ENCODE data around the gene PTPRT. TPM values are rescaled to one million over a fixed set of nuclear protein-coding genes. Genes with fewer than 3 reads are reported as not detected.
"Not testable (repeated sequence)": the region's sequence is repeated elsewhere in the genome, so short reads cannot be mapped to it uniquely, and the experiment has no call there.

Gene PTPRT
- total RNA-seq, 4 donors from 2014 or later, result 0.04 TPM; not detected in 3

DNA sequence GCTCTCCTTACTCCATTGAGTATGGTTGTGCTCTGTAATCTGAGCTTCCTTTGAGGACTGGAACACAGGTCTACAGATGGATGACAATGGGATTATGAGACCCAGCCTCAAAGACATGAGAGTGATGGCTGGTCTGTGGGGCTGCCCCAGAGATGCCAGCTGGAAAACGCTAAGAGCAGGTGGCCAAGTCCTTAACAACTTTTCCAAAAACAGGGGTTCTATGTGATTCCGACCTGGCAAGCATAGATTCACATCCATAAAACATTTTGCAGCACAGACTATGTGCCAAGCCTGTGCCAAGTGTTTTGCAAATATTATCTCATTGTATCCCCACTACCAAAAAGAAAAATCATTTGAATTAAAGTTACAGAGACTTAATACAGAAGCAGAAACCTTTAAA, 270.4 kb downstream of the PTPRT start:
- H3K4me1 ChIP-seq, result no peaks in the 10 kb centered on the region
- H3K36me3 ChIP-seq, result no peaks in the 10 kb centered on the region
- no peak for TF ChIP-seq POLR2AphosphoS5 (IDR thresholded peaks at IDR 0.05)
- TF ChIP-seq POLR2A (IDR thresholded peaks at IDR 0.05), result no peak
- no peaks in the 10 kb centered on the region for H3K27me3 ChIP-seq
- no peak overlapping the region for H3K4me3 ChIP-seq
- no peak for ATAC-seq
- WGBS, 2 donors (ENCODE audit: low coverage in 1 of 2), result 60% methylated on average over 1 of the region's 2 CpGs; no CpG with 5 or more reads in 1 of the 2 donors
- H3K27ac ChIP-seq, result no peak overlapping the region
- peaks cover 0 to 5% (median 0%) of the 10 kb centered on the region in 3 donors for H3K9me3 ChIP-seq

DNA sequence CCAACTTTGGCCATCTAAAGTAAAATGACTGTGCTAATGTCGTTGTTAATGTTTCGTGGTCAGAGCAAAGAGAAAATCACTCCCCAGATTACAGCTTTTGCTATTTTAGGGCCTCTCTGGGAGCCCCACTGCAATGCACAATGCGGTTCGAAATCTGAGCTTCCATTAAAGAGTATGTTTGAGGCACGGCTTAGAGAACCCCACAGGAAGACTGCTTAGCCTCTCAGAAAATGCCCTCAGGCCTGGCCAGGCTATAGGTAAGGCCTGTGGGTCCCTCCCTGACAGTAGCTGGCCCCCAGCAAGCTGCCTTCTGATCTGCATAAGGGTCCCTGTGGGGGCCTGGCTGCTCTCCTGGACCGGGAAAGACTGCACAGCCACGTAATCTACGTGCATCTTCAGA, 274.6 kb downstream of the PTPRT start:
- Histone ChIP-seq H3K27me3 (no peaks in the 10 kb centered on the region), H3K4me1 (no peaks in the 10 kb centered on the region), H3K27ac (no peak overlapping the region), H3K9me3 (peaks cover 0 to 5% (median 0%) of the 10 kb centered on the region in 3 donors), H3K4me3 (no peak overlapping the region), H3K36me3 (no peaks in the 10 kb centered on the region)
- ATAC-seq, result no peak
- no peak for TF ChIP-seq POLR2AphosphoS5 (IDR thresholded peaks at IDR 0.05)
- TF ChIP-seq POLR2A (IDR thresholded peaks at IDR 0.05), result no peak
- TF ChIP-seq, protein P1, sequence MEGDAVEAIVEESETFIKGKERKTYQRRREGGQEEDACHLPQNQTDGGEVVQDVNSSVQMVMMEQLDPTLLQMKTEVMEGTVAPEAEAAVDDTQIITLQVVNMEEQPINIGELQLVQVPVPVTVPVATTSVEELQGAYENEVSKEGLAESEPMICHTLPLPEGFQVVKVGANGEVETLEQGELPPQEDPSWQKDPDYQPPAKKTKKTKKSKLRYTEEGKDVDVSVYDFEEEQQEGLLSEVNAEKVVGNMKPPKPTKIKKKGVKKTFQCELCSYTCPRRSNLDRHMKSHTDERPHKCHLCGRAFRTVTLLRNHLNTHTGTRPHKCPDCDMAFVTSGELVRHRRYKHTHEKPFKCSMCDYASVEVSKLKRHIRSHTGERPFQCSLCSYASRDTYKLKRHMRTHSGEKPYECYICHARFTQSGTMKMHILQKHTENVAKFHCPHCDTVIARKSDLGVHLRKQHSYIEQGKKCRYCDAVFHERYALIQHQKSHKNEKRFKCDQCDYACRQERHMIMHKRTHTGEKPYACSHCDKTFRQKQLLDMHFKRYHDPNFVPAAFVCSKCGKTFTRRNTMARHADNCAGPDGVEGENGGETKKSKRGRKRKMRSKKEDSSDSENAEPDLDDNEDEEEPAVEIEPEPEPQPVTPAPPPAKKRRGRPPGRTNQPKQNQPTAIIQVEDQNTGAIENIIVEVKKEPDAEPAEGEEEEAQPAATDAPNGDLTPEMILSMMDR (IDR thresholded peaks at IDR 0.05), result no peak
- no peak for TF ChIP-seq EP300 (IDR thresholded peaks at IDR 0.05)
- 77 to 93% methylated on average over 4 to 7 of the region's 8 CpGs for WGBS, 2 donors (ENCODE audit: low coverage in 1 of 2)

DNA sequence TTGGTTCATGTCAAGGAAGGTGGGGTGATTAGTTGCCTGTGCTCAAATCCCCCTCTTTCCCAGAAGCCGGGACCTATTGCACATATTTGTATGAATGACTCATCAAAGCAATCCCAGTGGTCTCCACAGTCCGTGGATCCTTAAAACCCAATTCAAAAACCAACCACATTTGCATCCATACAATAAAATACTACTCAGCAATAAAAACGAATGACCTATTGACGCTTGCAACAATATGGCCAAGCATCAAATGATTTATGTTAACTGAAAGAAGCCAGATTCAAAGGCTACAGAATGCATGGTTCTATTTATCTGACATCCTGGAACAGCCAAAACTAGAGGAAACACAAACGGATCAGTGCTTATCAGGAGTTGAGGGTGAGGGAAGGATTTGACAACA, 275.4 kb downstream of the PTPRT start:
- Histone ChIP-seq H3K4me1 (no peaks in the 10 kb centered on the region), H3K4me3 (no peak overlapping the region), H3K36me3 (no peaks in the 10 kb centered on the region), H3K9me3 (peaks cover 0 to 5% (median 0%) of the 10 kb centered on the region in 3 donors), H3K27ac (no peak overlapping the region), H3K27me3 (no peaks in the 10 kb centered on the region)
- TF ChIP-seq POLR2AphosphoS5 (IDR thresholded peaks at IDR 0.05) (no peak), EP300 (IDR thresholded peaks at IDR 0.05) (no peak)
- 53 to 72% methylated on average over 4 to 5 of the region's 5 CpGs for WGBS, 2 donors (ENCODE audit: low coverage in 1 of 2)
- ATAC-seq, result no peak

DNA sequence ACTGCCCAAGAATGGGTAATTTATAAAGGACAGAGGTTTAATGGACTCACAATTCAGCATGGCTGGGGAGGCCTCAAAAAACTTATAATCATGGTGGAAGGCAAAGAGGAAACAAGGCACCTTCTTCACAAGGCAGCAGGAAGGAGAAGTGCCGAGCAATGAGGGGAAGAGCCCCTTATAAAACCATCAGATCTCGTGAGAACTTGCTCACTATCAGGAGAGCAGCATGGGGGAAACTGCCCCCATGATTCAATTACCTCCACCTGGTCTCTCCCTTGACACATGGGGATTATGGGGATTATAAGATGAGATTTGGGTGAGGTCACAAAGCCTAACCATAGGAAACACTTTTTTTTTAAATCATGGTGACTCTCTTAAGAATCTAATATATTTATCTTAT, 278.9 kb downstream of the PTPRT start:
- not testable (repeated sequence) for ATAC-seq, H3K4me1 ChIP-seq, H3K27ac ChIP-seq, H3K27me3 ChIP-seq, H3K36me3 ChIP-seq, H3K9me3 ChIP-seq, H3K4me3 ChIP-seq
- WGBS, 2 donors (ENCODE audit: low coverage in 1 of 2), result 53 to 75% methylated on average over 2 of the region's 2 CpGs

DNA sequence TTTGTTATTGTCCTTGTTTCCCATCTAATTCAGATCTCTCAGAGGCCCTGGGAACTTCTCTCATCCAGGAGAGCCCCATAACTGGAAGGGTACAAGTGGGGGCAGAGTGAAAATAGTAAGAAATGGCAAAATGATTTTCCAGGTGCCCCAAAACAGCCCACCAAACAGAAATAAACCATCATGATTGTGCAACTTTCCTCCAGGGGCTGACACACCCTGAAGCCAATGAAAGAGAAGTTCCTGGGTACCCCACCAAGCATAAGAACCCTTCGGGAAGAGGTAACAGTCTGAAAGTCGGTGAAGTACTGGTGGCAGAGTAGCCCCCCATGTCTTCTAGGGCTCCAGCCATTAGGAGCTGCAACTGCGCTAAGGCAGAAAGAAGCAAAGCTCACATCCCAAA, 282.0 kb downstream of the PTPRT start:
- Histone ChIP-seq H3K4me3 (no peak overlapping the region), H3K36me3 (no peaks in the 10 kb centered on the region), H3K27me3 (no peaks in the 10 kb centered on the region), H3K4me1 (no peaks in the 10 kb centered on the region), H3K27ac (no peak overlapping the region), H3K9me3 (no peaks in the 10 kb centered on the region)
- TF ChIP-seq POLR2AphosphoS5 (IDR thresholded peaks at IDR 0.05), result no peak
- TF ChIP-seq POLR2A (IDR thresholded peaks at IDR 0.05), result no peak
- TF ChIP-seq EP300 (IDR thresholded peaks at IDR 0.05), result no peak
- TF ChIP-seq, protein P1 (IDR thresholded peaks at IDR 0.05), result no peak
- no peak for ATAC-seq
- 65 to 100% methylated on average over 1 to 2 of the region's 3 CpGs for WGBS, 2 donors (ENCODE audit: low coverage in 1 of 2)

DNA sequence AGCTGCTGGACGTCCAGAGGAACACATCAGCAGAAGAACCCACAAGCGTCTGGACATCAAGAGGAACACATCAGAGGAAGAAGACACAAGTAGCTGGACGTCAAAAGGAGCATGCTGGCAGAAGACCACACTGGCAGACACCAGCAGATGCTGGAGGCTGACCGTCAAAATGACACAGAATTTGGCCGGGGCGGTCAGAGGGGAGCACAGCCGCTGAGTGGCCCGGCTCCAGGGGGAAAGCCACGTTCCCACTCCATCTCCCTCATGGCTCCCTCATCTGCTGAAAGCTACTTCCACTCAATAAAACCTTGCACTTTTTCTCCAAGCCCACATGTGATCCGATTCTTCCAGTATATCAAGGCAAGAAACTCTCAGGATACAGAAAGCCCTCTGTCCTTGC, 283.6 kb downstream of the PTPRT start:
- no peak for ATAC-seq
- Histone ChIP-seq H3K4me1 (no peaks in the 10 kb centered on the region), H3K36me3 (no peaks in the 10 kb centered on the region), H3K27ac (no peak overlapping the region), H3K9me3 (no peaks in the 10 kb centered on the region), H3K4me3 (no peak overlapping the region), H3K27me3 (no peaks in the 10 kb centered on the region)
- 70 to 77% methylated on average over 2 to 10 of the region's 10 CpGs for WGBS, 2 donors (ENCODE audit: low coverage in 1 of 2)
- TF ChIP-seq POLR2A (IDR thresholded peaks at IDR 0.05) (no peak), POLR2AphosphoS5 (IDR thresholded peaks at IDR 0.05) (no peak), EP300 (IDR thresholded peaks at IDR 0.05) (no peak)
- TF ChIP-seq, protein P1 (IDR thresholded peaks at IDR 0.05), result no peak

Data from gastroesophageal sphincter (tissue), 4 donors.